Spleen (tissue), 7 donors: ENCODE data around the gene ZNF333.
A peak's percentile ranks its signal among the peaks of the same experiment; 100 is the strongest.

Experiments
- CTCF ChIP-seq, 11 experiments: fragments of 200-600 bp in 7 of 11; fragments of 450-650 bp in 4 of 11; sonication (generic) in 4 of 11; IDR thresholded peaks in 8 of 11; conservative IDR thresholded peaks in 3 of 11; 1 replicate in 7 of 11; 2 replicates in 4 of 11; pipeline versions ENCODE4 v1.4.0 to v1.8.0; 2016 to 2021; ENCODE audit warnings: antibody characterized with exemption in 11 of 11, inconsistent platforms in 4 of 11, mild to moderate bottlenecking in 1 of 11
- POLR2A ChIP-seq, 3 donors: fragments of 450-650 bp; IDR thresholded peaks; one replicate each; pipeline ENCODE4 v1.5.1; 2017; ENCODE audit warnings: antibody characterized with exemption in 3 of 3, mild to moderate bottlenecking in 1 of 3
- POLR2AphosphoS5 ChIP-seq, 3 donors: sonication (generic); formaldehyde crosslinking; IDR thresholded peaks; one replicate each; pipeline ENCODE4 v1.5.1; 2017; ENCODE audit warnings: antibody characterized with exemption in 3 of 3
- donor health status: DM: no; HTN: no; CAD: no; lungs with moderate emphysema.
- donor health status: DM: no; HTN: no; CAD: no.
- donor health status: DM: no; HTN: no; CAD: no.

- TF ChIP-seq POLR2A (IDR thresholded peaks at IDR 0.05) (no peak), CTCF (IDR thresholded peaks at IDR 0.05 in 8 of 11, conservative IDR thresholded peaks at IDR 0.05 in 3 of 11) (peak in 1 of 11 experiments; percentile 10), POLR2AphosphoS5 (IDR thresholded peaks at IDR 0.05) (no peak)
Observed at GRCh38 chr19:14674764-14675163, 15.1 kb upstream of the ZNF333 start, which contains the start of gene ADGRE3.
